ENCODE results near the gene TUBG1.
"Not testable (repeated sequence)": the region's sequence is repeated elsewhere in the genome, so short reads cannot be mapped to it uniquely, and the experiment has no call there.

TUBG1 gene

DNA sequence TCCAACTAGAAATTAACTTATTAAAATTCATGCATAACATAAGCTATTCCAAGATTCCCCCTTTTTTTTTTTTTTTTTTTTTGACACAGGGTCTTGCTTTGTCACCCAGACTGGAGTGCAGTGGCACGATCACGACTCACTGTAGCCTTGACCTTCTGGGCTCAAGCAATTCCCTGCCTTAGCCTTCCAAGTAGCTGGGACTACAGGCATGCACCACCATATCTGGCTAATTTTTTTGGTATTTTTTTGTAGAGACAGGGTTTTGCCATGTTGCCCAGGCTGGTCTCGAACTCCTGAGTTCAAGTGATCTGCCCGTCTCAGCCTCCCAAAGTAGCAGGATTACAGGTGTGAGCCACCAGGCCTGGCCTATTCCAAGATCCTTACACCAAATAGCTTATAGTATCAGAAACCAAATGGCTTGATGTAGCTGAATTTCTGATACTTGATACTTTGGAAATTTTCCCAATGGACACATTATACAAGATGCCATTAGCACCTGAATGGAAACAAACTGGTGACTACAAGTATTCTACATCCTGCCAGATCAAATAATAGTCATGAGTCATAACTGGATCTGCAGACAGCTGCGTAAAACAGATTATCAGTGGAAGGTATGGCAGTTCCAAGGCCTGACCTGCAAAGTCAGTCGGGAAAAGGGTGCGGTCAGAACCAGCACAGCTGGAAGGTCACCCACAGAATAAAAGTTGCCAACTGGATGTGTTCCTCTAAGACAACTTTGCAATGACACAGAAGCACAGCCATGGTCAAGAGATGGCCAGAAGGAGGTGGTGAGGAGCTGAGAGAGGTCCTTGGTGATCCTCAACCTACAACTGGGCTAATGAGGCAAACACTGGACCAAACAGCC is 14.5 kb downstream of the TUBG1 start:
- no peak for DNase-seq (ENCODE audit: low read depth)

- not testable (repeated sequence) for DNase-seq (ENCODE audit: low read depth)
Observed at GRCh38 chr17:42627032-42627764, 17.7 kb downstream of the TUBG1 start.

DNA sequence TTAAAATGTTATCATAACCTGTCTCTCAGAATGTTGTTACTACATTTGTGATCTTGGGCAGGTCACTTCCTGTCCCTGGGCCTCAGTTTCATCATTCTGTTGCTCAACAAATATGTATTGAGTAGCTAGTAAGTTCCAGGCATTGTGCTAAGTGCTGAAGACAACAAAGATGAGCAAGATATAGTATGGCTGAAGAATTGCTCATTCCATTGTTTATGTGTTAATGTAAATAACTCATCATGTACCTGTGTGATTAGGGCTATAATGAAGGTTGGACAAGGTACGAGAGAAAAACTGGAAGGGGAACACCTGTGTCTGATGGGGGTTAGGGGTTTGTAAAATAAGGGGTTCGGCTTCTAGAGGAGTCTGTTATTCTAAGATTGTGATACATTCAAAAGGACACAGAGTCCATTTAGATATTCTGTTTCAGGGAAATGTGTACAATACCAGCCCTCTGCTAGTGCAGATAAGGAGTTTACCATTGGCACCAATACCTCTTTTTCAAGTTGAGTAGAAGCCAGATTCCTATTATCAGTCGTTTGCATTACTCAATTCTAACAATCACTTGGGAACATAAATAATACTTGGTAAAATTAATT is 20.0 kb downstream of the TUBG1 start:
- DNase-seq (ENCODE audit: low read depth), result no peak

GRCh38 chr17:42632949-42633444 is 23.5 kb downstream of the TUBG1 start:
- DNase-seq (ENCODE audit: low read depth), result no peak

GRCh38 chr17:42639525-42640113 is 30.1 kb downstream of the TUBG1 start:
- DNase-seq (ENCODE audit: low read depth), result no peak

- no peak for DNase-seq (ENCODE audit: low read depth)
Observed at GRCh38 chr17:42640121-42640520, 30.6 kb downstream of the TUBG1 start.

DNA sequence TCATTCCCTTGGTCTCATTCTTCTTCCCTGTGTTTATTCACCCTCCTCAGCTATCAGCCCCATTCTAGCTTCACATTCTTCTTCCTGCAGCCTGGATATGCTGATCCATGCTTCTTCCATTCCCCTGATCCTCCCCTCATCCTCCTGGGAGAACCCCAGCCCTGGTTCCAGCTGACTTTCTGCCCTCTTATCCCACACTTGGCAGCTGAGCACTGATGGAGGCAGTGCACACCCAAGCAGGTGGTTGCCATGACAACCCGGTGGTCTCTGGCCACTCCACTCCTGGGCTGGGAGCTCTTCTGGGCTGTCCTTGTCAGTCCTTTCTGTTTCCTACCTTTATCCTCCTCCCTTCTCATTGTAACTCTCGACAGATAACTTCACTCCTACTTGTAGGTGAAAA is 32.9 kb downstream of the TUBG1 start:
- DNase-seq (ENCODE audit: low read depth), result no peak

- no peak for DNase-seq (ENCODE audit: low read depth)
Observed at GRCh38 chr17:42647778-42648177, 38.3 kb downstream of the TUBG1 start.

GRCh38 chr17:42651392-42651791 is 41.9 kb downstream of the TUBG1 start:
- no peak for DNase-seq (ENCODE audit: low read depth)

DNA sequence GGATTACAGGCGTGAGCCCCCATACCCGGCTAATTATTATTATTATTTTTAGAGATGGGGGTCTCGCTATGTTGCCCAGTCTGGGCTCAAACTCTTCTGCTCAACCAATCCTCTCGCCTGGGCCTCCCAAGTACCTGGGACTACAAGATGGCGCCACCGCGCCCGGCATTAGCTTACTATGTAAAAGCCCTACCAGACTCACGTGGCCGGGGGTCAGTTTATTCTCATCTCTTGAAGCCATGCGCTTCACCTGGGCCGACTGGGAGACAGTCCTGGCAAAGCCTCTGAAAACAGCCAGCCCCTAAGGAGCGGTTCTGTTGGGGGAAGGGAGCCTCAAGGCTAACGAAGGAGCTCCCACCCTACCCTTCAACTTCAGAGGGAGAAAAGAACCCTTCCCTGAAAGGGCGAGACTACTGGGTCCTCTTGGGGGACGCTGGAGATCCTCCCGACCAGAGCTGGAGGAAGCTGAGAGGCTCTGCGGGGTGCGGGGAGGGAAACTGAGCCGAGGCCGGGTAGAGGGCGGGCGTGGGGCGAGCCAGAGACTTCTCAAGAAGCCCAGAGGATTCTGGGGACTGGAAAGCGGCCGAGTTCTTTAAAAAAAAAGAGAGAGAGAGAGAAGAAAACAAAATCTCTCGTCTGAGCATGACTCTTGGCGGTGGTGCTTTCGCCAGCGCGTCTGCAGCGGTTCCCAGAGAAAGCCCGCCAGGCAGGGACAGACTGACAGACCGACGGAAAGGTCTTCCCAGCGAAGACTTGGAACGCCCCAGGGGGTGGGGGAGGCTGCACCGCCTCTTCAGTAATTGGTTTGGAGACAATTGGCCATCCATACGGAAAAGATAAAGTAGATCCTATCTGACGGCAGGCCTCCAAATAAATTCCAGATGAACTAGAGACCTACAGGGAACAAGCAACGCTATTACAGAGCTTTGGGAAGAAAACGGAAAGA is 44.0 kb downstream of the TUBG1 start:
- DNase-seq (ENCODE audit: low read depth), result no peak

- DNase-seq (ENCODE audit: low read depth), result no peak
Observed at GRCh38 chr17:42655528-42655927, 46.0 kb downstream of the TUBG1 start.

GRCh38 chr17:42657824-42658588 is 48.5 kb downstream of the TUBG1 start:
- DNase-seq (ENCODE audit: low read depth), result no peak

- peak; percentile 57 for DNase-seq (ENCODE audit: low read depth)
Observed at GRCh38 chr17:42659079-42659931, 49.8 kb downstream of the TUBG1 start, which contains the start of gene TUBG2. TSS of gene TUBG2 (plus strand) at chr17:42659284. CDS start at chr17:42659504, 220 bp downstream.

DNA sequence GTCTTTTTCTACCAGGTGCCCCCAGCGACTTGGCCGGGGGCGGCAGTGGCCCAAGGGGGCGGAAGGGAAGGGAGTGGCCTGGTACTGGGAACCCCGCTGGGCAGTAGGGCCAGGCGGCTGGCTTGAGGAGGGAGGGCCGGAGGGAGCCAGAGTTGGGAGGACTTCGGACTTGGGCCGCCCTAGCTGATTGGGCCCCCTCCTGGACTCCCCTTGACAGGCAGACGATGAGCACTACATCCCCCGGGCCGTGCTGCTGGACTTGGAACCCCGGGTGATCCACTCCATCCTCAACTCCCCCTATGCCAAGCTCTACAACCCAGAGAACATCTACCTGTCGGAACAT is 50.4 kb downstream of the TUBG1 start:
- DNase-seq (ENCODE audit: low read depth), result not testable (repeated sequence)

DNA sequence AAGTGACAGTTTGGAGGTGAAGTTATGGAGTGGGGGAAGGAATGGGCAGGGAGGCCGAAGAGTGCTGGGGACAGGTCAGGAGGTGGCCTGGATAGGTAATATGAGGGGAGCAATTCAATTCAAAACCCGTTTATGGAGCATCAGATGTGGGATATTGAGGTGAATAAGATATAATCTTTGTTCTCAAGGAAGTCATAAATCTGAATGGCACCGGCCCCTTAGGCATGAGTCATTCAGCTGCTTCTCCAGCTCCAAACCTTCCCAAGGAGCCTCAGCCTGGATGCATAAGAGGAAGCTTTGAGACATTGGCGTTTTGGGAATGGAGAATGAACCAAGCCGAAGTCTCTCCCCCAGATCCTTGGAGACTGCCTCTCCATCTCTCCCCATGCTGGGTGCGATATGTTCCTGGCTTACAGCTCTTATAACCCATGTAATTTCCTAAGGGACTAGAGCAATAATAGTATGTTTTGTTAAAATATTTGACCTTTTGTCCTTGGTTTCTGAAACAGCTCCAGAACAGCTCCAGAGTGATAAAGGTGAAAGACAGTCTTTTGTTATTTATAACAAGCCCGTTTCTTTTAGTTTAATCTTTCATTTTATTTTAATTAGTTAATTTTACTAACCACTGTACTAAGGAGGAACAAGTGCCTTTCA is 51.3 kb downstream of the TUBG1 start:
- DNase-seq (ENCODE audit: low read depth), result no peak

All from activated T-helper 9 cell treated with anti-CD3 and anti-CD28 coated beads, Interleukin-2, amount 50 U/mL, for 16 hours (primary cell).